SU-DHL-6 (cell line): ENCODE results near the gene KLF13.

ENCODE experiments used
- H2AFZ ChIP-seq: fragments of 200-600 bp; sonication (generic); 2 replicates; pipeline ENCODE4 v1.6.1; 2014; ENCODE audit warnings: low read depth, mild to moderate bottlenecking, moderate library complexity, mixed read lengths, antibody characterized with exemption, low read length; ENCODE audit not compliant: severe bottlenecking
- H3F3A ChIP-seq: fragments of 200-600 bp; shearing (Covaris generic); 2 replicates; pipeline ENCODE4 v1.6.0; 2016; ENCODE audit warnings: antibody characterized with exemption, mild to moderate bottlenecking; ENCODE audit not compliant: insufficient read depth
- H3K27ac ChIP-seq: fragments of 200-600 bp; sonication (generic); 2 replicates; pipeline ENCODE4 v1.5.1; 2016; ENCODE audit warnings: low read depth, mild to moderate bottlenecking, low read length, moderate library complexity, mixed read lengths
- H3K27me3 ChIP-seq: fragments of 200-600 bp; sonication (generic), shearing (Covaris generic); 2 replicates; pipeline ENCODE4 v1.6.0; 2014; ENCODE audit warnings: mild to moderate bottlenecking, low read length
- H3K36me3 ChIP-seq: fragments of 200-600 bp; sonication (generic); 2 replicates; pipeline ENCODE4 v1.6.1; 2014; ENCODE audit warnings: mild to moderate bottlenecking, low read length, mixed read lengths
- H3K4me2 ChIP-seq: fragments of 300-600, 200-600 bp; shearing (Covaris generic), sonication (generic); 2 replicates; pipeline ENCODE4 v1.6.0; 2014; ENCODE audit warnings: low read length, low read depth, mild to moderate bottlenecking; ENCODE audit not compliant: poor library complexity, severe bottlenecking
- H3K4me3 ChIP-seq: fragments of 200-600 bp; sonication (generic); 2 replicates; pipeline ENCODE4 v1.5.1; 2014; ENCODE audit warnings: antibody characterized with exemption, low read length, mild to moderate bottlenecking, mixed read lengths; ENCODE audit not compliant: insufficient read depth, poor library complexity, severe bottlenecking
- H3K79me2 ChIP-seq: fragments of 200-600 bp; sonication (generic); 2 replicates; pipeline ENCODE4 v1.6.1; 2014; ENCODE audit warnings: mild to moderate bottlenecking, low read length, moderate library complexity; ENCODE audit not compliant: insufficient read depth
- H3K9ac ChIP-seq: fragments of 200-600 bp; sonication (generic); 2 replicates; pipeline ENCODE4 v1.7.0; 2014; ENCODE audit warnings: mild to moderate bottlenecking, low read length
- H3K9me2 ChIP-seq: fragments of 200-600 bp; sonication (generic); replicated peaks from 2 replicates; pipeline ENCODE4 v1.6.1; 2014; ENCODE audit warnings: low read length; ENCODE audit not compliant: insufficient read depth
- H3K9me3 ChIP-seq: fragments of 200-600 bp; sonication (generic); 2 replicates; pipeline ENCODE4 v1.6.1; 2014; ENCODE audit warnings: low read length, mixed read lengths; ENCODE audit not compliant: insufficient read depth
- H4K20me1 ChIP-seq: fragments of 200-600 bp; sonication (generic); 2 replicates; pipeline ENCODE4 v1.6.1; 2014; ENCODE audit warnings: low read depth, mild to moderate bottlenecking, antibody characterized with exemption, low read length, moderate library complexity, mixed read lengths
- EZH2phosphoT487 ChIP-seq: fragments of 200-600 bp; sonication (generic), shearing (Covaris generic); conservative IDR thresholded peaks from 2 replicates; pipeline ENCODE4 v1.6.1; 2018; ENCODE audit warnings: mild to moderate bottlenecking, antibody characterized with exemption, low read length, moderate library complexity, mixed read lengths
- TF ChIP-seq, protein P1 (sequence below): fragments of 200-600 bp; sonication (generic); IDR thresholded peaks from one replicate; pipeline ENCODE4 v1.5.1; 2017; ENCODE audit warnings: antibody characterized with exemption, mild to moderate bottlenecking, low read length, moderate library complexity; ENCODE audit not compliant: insufficient read depth, poor library complexity, severe bottlenecking

The KLF13 gene

DNA sequence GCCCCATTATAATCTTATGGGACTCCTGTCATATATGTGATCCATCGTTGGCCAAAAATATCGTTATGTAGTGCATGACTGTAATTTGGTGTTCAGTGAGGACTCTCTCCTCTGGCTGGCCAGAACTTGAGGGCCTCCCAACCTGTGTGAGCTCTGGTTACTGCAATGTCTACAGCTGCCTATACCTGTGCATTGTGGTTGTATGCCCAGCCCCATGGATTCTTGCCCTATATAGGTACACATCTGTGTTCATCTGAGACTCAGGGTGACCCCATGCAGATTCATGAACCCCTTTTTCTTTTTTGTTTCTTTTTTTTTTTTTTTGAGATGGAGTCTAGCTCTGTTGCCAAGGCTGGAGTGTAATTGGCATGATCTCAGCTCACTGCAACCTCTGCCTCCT, 32.6 kb upstream of the KLF13 start:
- H4K20me1 ChIP-seq, result no peaks in the 10 kb centered on the region
- no peak overlapping the region for H3K9ac ChIP-seq
- H3K4me3 ChIP-seq, result no peak overlapping the region
- no peak overlapping the region for H2AFZ ChIP-seq
- H3K4me2 ChIP-seq, result no peak overlapping the region
- TF ChIP-seq, protein P1, sequence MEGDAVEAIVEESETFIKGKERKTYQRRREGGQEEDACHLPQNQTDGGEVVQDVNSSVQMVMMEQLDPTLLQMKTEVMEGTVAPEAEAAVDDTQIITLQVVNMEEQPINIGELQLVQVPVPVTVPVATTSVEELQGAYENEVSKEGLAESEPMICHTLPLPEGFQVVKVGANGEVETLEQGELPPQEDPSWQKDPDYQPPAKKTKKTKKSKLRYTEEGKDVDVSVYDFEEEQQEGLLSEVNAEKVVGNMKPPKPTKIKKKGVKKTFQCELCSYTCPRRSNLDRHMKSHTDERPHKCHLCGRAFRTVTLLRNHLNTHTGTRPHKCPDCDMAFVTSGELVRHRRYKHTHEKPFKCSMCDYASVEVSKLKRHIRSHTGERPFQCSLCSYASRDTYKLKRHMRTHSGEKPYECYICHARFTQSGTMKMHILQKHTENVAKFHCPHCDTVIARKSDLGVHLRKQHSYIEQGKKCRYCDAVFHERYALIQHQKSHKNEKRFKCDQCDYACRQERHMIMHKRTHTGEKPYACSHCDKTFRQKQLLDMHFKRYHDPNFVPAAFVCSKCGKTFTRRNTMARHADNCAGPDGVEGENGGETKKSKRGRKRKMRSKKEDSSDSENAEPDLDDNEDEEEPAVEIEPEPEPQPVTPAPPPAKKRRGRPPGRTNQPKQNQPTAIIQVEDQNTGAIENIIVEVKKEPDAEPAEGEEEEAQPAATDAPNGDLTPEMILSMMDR, result no peak
- TF ChIP-seq EZH2phosphoT487, result no peak
- no peaks in the 10 kb centered on the region for H3K36me3 ChIP-seq
- H3K9me2 ChIP-seq, result no peaks in the 10 kb centered on the region
- H3K79me2 ChIP-seq, result no peaks in the 10 kb centered on the region
- no peaks in the 10 kb centered on the region for H3K27me3 ChIP-seq
- H3F3A ChIP-seq, result no peaks in the 10 kb centered on the region
- no peaks in the 10 kb centered on the region for H3K9me3 ChIP-seq
- no peak overlapping the region for H3K27ac ChIP-seq

GRCh38 chr15:31295658-31296057, 31.0 kb upstream of the KLF13 start:
- Histone ChIP-seq H3K9me3 (no peaks in the 10 kb centered on the region), H3K9me2 (no peaks in the 10 kb centered on the region), H3K27me3 (no peaks in the 10 kb centered on the region), H3K27ac (no peak overlapping the region), H3F3A (no peaks in the 10 kb centered on the region), H3K36me3 (no peaks in the 10 kb centered on the region), H3K9ac (no peak overlapping the region), H3K79me2 (no peaks in the 10 kb centered on the region), H4K20me1 (no peaks in the 10 kb centered on the region), H3K4me3 (no peak overlapping the region), H3K4me2 (no peak overlapping the region), H2AFZ (no peak overlapping the region)
- TF ChIP-seq, protein P1, result no peak
- TF ChIP-seq EZH2phosphoT487, result no peak

GRCh38 chr15:31296219-31296645, 30.4 kb upstream of the KLF13 start:
- Histone ChIP-seq H3K4me2 (no peak overlapping the region), H3K9me2 (no peaks in the 10 kb centered on the region), H3F3A (no peaks in the 10 kb centered on the region), H3K27ac (no peak overlapping the region), H3K4me3 (no peak overlapping the region), H3K27me3 (no peaks in the 10 kb centered on the region), H3K9ac (no peak overlapping the region), H3K36me3 (no peaks in the 10 kb centered on the region), H3K79me2 (no peaks in the 10 kb centered on the region), H4K20me1 (no peaks in the 10 kb centered on the region), H3K9me3 (no peaks in the 10 kb centered on the region), H2AFZ (no peak overlapping the region)
- TF ChIP-seq, protein P1, result no peak
